ENCODE measurements around the gene OR2F2.

OR2F2 gene

GRCh38 chr7:143973870-143974416, 38.9 kb downstream of the OR2F2 start:
- no peak overlapping the region for H3K4me2 ChIP-seq
- no peak overlapping the region for H3K4me3 ChIP-seq
- no peak overlapping the region for H3K9ac ChIP-seq
- H3K36me3 ChIP-seq, result no peaks in the 10 kb centered on the region
- H4K20me1 ChIP-seq, result no peaks in the 10 kb centered on the region
- no peaks in the 10 kb centered on the region for H3K4me1 ChIP-seq
- H3K27me3 ChIP-seq, result no peaks in the 10 kb centered on the region
- no peak overlapping the region for H3K27ac ChIP-seq
- TF ChIP-seq Cebpa-rat (IDR thresholded peaks at IDR 0.05), result no peak
- no peaks in the 10 kb centered on the region for H3K9me3 ChIP-seq

GRCh38 chr7:143974459-143974858, 39.4 kb downstream of the OR2F2 start:
- H3K4me1 ChIP-seq, result no peaks in the 10 kb centered on the region
- H3K27ac ChIP-seq, result no peak overlapping the region
- no peak overlapping the region for H3K4me2 ChIP-seq
- no peaks in the 10 kb centered on the region for H3K27me3 ChIP-seq
- no peak for TF ChIP-seq Cebpa-rat (IDR thresholded peaks at IDR 0.05)
- no peak overlapping the region for H3K4me3 ChIP-seq
- no peaks in the 10 kb centered on the region for H3K9me3 ChIP-seq
- H4K20me1 ChIP-seq, result no peaks in the 10 kb centered on the region
- no peaks in the 10 kb centered on the region for H3K36me3 ChIP-seq
- H3K9ac ChIP-seq, result no peak overlapping the region

GRCh38 chr7:143975617-143976016, 40.6 kb downstream of the OR2F2 start:
- H3K9ac ChIP-seq, result no peak overlapping the region
- H4K20me1 ChIP-seq, result no peaks in the 10 kb centered on the region
- H3K4me2 ChIP-seq, result no peak overlapping the region
- H3K4me3 ChIP-seq, result no peak overlapping the region
- no peaks in the 10 kb centered on the region for H3K27me3 ChIP-seq
- H3K36me3 ChIP-seq, result no peaks in the 10 kb centered on the region
- 0 out of 2 replicates have a peak, but pooled peaks cover under 1% of the 10 kb centered on the region for H3K9me3 ChIP-seq
- H3K27ac ChIP-seq, result no peak overlapping the region
- no peaks in the 10 kb centered on the region for H3K4me1 ChIP-seq
- TF ChIP-seq Cebpa-rat (IDR thresholded peaks at IDR 0.05), result no peak

GRCh38 chr7:143978585-143978984, 43.6 kb downstream of the OR2F2 start:
- no peaks in the 10 kb centered on the region for H3K4me1 ChIP-seq
- no peaks in the 10 kb centered on the region for H3K36me3 ChIP-seq
- H3K27ac ChIP-seq, result no peak overlapping the region
- H3K4me2 ChIP-seq, result no peak overlapping the region
- H3K27me3 ChIP-seq, result no peaks in the 10 kb centered on the region
- H3K9ac ChIP-seq, result no peak overlapping the region
- no peaks in the 10 kb centered on the region for H4K20me1 ChIP-seq
- TF ChIP-seq Cebpa-rat (IDR thresholded peaks at IDR 0.05), result no peak
- peaks cover 10% of the 10 kb centered on the region; the same call in 1 of the 2 replicates for H3K9me3 ChIP-seq
- H3K4me3 ChIP-seq, result no peak overlapping the region

GRCh38 chr7:143979359-143979758, 44.3 kb downstream of the OR2F2 start:
- H3K36me3 ChIP-seq, result no peaks in the 10 kb centered on the region
- no peaks in the 10 kb centered on the region for H3K4me1 ChIP-seq
- no peaks in the 10 kb centered on the region for H4K20me1 ChIP-seq
- H3K27ac ChIP-seq, result no peak overlapping the region
- H3K4me3 ChIP-seq, result no peak overlapping the region
- TF ChIP-seq Cebpa-rat (IDR thresholded peaks at IDR 0.05), result no peak
- no peak overlapping the region for H3K9ac ChIP-seq
- no peak overlapping the region for H3K4me2 ChIP-seq
- H3K27me3 ChIP-seq, result no peaks in the 10 kb centered on the region
- H3K9me3 ChIP-seq, result peaks cover 10% of the 10 kb centered on the region; the same call in 1 of the 2 replicates

- Histone ChIP-seq H3K9ac (no peak overlapping the region), H3K4me3 (no peak overlapping the region), H3K4me1 (no peaks in the 10 kb centered on the region), H4K20me1 (no peaks in the 10 kb centered on the region), H3K36me3 (no peaks in the 10 kb centered on the region), H3K27me3 (no peaks in the 10 kb centered on the region), H3K27ac (no peak overlapping the region), H3K4me2 (no peak overlapping the region), H3K9me3 (peaks cover 10% of the 10 kb centered on the region; the same call in 1 of the 2 replicates)
- TF ChIP-seq Cebpa-rat (IDR thresholded peaks at IDR 0.05), result no peak
Observed at GRCh38 chr7:143979998-143980397, 45.0 kb downstream of the OR2F2 start.

- Histone ChIP-seq H3K4me3 (no peak overlapping the region), H3K4me1 (no peaks in the 10 kb centered on the region), H3K27me3 (no peaks in the 10 kb centered on the region), H4K20me1 (no peaks in the 10 kb centered on the region), H3K4me2 (no peak overlapping the region), H3K9me3 (peaks cover 10% of the 10 kb centered on the region; the same call in 1 of the 2 replicates), H3K36me3 (no peaks in the 10 kb centered on the region), H3K9ac (no peak overlapping the region), H3K27ac (no peak overlapping the region)
- TF ChIP-seq Cebpa-rat (IDR thresholded peaks at IDR 0.05), result no peak
Observed at GRCh38 chr7:143980746-143981510, 45.9 kb downstream of the OR2F2 start.

- H3K9me3 ChIP-seq, result peaks cover 13% of the 10 kb centered on the region; the same call in 1 of the 2 replicates
- no peaks in the 10 kb centered on the region for H4K20me1 ChIP-seq
- H3K4me3 ChIP-seq, result no peak overlapping the region
- no peaks in the 10 kb centered on the region for H3K4me1 ChIP-seq
- no peaks in the 10 kb centered on the region for H3K27me3 ChIP-seq
- no peak overlapping the region for H3K27ac ChIP-seq
- no peak overlapping the region for H3K4me2 ChIP-seq
- H3K9ac ChIP-seq, result no peak overlapping the region
- H3K36me3 ChIP-seq, result no peaks in the 10 kb centered on the region
- TF ChIP-seq Cebpa-rat (IDR thresholded peaks at IDR 0.05), result no peak
Observed at GRCh38 chr7:143983960-143984359, 48.9 kb downstream of the OR2F2 start.
